RWPE2 (cell line): ENCODE measurements around the gene GAP43.

Experiments
- ATAC-seq: fragments of 200-7000 bp; cut with Tn5 transposase; 3 replicates; pipeline ENCODE4 v1.9.1; 2021; ENCODE audit warnings: low read depth
- DNase-seq: peaks from one replicate; pipeline ENCODE4 v3.0.0-alpha.2; 2020; ENCODE audit warnings: low spot score
- H3K27ac ChIP-seq: fragments of 450-650 bp; 2 replicates; pipeline ENCODE4 v1.5.1; 2017; ENCODE audit warnings: mild to moderate bottlenecking; ENCODE audit not compliant: poor library complexity, severe bottlenecking
- H3K27me3 ChIP-seq: fragments of 250-450 bp; sonication (Bioruptor Pico); 2 replicates; pipeline ENCODE4 v1.5.1; 2021; ENCODE audit warnings: mild to moderate bottlenecking, moderate library complexity; ENCODE audit not compliant: insufficient read depth, poor library complexity, severe bottlenecking
- H3K36me3 ChIP-seq: fragments of 250-450 bp; sonication (Bioruptor Pico); 2 replicates; pipeline ENCODE4 v1.5.1; 2020; ENCODE audit warnings: low read depth, mild to moderate bottlenecking, moderate library complexity
- H3K4me1 ChIP-seq: fragments of 250-450 bp; sonication (Bioruptor Pico); 2 replicates; pipeline ENCODE4 v1.5.1; 2021; ENCODE audit warnings: mild to moderate bottlenecking, moderate library complexity; ENCODE audit not compliant: insufficient read depth, poor library complexity, severe bottlenecking
- H3K4me3 ChIP-seq: fragments of 250-450 bp; sonication (Bioruptor Pico); 2 replicates; pipeline ENCODE4 v1.5.1; 2021; ENCODE audit warnings: mild to moderate bottlenecking, moderate library complexity; ENCODE audit not compliant: severe bottlenecking
- H3K9me3 ChIP-seq: fragments of 250-450 bp; sonication (Bioruptor Pico); 2 replicates; pipeline ENCODE4 v1.5.1; 2021; ENCODE audit warnings: mild to moderate bottlenecking, moderate library complexity; ENCODE audit not compliant: severe bottlenecking
- TF ChIP-seq, protein P1 (sequence below): fragments of 450-650 bp; IDR thresholded peaks from one replicate; pipeline ENCODE4 v1.5.1; 2017; ENCODE audit warnings: mild to moderate bottlenecking, moderate library complexity; ENCODE audit not compliant: poor library complexity, severe bottlenecking

The GAP43 gene, protein sequence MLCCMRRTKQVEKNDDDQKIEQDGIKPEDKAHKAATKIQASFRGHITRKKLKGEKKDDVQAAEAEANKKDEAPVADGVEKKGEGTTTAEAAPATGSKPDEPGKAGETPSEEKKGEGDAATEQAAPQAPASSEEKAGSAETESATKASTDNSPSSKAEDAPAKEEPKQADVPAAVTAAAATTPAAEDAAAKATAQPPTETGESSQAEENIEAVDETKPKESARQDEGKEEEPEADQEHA

DNA sequence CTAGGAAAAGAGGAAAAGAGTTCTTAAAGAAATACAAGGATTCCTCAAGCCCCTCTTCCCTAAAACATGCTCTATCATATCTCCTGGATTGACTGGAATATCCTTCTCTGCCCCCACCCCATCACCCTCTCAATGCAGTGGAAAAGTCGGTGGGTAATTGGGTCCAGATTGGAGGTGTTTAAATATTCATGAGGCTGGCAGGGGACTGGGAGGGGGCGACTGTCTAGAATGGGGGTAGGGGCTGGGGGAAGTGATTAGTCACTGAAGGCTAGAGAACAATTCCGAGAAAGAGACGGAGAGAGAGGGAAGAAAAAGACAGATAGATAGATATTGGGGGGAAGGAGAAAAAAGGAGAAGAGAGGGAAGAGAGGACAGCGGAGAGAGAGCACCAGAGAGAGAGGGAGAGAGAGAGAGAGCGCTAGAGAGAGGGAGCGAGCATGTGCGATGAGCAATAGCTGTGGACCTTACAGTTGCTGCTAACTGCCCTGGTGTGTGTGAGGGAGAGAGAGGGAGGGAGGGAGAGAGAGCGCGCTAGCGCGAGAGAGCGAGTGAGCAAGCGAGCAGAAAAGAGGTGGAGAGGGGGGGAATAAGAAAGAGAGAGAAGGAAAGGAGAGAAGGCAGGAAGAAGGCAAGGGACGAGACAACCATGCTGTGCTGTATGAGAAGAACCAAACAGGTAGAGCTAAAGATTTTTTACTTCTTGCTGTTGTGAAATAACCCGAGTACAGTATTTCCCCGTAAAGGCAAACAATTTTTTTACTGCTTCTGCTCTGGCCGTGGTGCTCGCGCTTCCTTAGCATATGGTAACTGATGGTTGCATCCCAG lies at the start of gene GAP43:
TSS of gene GAP43 (plus strand) at position 467 of the 825 bp plus-strand sequence. CDS start at position 647, 180 bp downstream.
- no peaks in the 10 kb centered on the region for H3K9me3 ChIP-seq
- no peak within 1 kb of the TSS for H3K27ac ChIP-seq
- no peak within 1 kb of the TSS for H3K4me3 ChIP-seq
- DNase-seq, result no peak
- H3K4me1 ChIP-seq, result no peaks in the 10 kb centered on the region
- peak; percentile 73 for ATAC-seq
- H3K27me3 ChIP-seq, result peaks cover 43% of the 10 kb centered on the region
- no peaks in the 10 kb centered on the region for H3K36me3 ChIP-seq
- TF ChIP-seq, protein P1, sequence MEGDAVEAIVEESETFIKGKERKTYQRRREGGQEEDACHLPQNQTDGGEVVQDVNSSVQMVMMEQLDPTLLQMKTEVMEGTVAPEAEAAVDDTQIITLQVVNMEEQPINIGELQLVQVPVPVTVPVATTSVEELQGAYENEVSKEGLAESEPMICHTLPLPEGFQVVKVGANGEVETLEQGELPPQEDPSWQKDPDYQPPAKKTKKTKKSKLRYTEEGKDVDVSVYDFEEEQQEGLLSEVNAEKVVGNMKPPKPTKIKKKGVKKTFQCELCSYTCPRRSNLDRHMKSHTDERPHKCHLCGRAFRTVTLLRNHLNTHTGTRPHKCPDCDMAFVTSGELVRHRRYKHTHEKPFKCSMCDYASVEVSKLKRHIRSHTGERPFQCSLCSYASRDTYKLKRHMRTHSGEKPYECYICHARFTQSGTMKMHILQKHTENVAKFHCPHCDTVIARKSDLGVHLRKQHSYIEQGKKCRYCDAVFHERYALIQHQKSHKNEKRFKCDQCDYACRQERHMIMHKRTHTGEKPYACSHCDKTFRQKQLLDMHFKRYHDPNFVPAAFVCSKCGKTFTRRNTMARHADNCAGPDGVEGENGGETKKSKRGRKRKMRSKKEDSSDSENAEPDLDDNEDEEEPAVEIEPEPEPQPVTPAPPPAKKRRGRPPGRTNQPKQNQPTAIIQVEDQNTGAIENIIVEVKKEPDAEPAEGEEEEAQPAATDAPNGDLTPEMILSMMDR, result no peak

DNA sequence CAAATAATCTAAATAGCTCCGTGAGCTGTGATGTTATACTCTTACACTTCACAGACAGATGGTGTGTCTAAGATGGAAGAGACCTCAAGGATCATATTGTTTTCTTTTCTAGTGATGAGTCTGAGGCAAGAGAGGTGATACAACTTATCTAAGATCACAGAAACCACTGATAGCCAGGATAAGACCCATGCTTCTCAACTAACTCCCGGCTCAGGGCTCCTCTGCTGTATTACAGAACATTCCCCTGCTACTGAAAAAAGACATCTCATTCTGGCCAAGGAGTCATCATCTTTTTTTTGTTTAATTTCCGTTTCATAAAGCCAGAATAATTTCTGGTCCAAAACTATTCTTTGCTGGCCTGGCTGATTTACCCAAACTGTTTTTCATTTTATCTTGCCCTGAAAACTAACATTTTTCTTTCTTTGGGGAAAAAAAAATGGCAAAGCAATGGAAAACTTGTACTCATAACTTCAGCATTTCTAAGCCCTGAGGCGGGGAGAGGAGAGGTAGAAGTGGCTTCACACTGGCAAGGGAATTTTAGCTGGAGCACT lies 46.9 kb upstream of the GAP43 start:
- no peak overlapping the region for H3K27ac ChIP-seq
- no peaks in the 10 kb centered on the region for H3K4me1 ChIP-seq
- H3K4me3 ChIP-seq, result no peak overlapping the region
- no peaks in the 10 kb centered on the region for H3K27me3 ChIP-seq
- no peaks in the 10 kb centered on the region for H3K9me3 ChIP-seq
- ATAC-seq, result no peak
- no peak for DNase-seq
- TF ChIP-seq, protein P1, result no peak
- H3K36me3 ChIP-seq, result no peaks in the 10 kb centered on the region

DNA sequence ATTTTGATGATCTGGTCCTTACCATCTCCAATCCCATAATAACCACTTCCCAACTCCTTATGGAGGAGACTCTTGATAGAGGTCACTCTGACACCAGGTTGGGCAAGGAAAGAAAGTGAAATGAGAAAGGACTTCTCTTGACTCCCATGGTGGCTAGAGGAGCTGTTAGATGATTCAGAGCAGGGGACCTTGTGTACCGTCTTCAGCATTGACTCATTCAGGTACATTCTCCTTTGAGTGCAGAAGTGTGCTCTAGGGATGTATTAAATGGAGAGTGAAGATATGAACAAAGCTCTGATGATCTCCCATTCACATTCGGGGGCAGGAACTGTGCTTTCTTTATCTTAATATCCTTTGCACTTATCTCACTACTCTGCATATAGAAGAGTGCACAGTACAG lies 46.3 kb upstream of the GAP43 start:
- H3K27me3 ChIP-seq, result no peaks in the 10 kb centered on the region
- no peak overlapping the region for H3K27ac ChIP-seq
- no peaks in the 10 kb centered on the region for H3K4me1 ChIP-seq
- H3K36me3 ChIP-seq, result no peaks in the 10 kb centered on the region
- ATAC-seq (no peak), DNase-seq (no peak)
- H3K4me3 ChIP-seq, result no peak overlapping the region
- no peaks in the 10 kb centered on the region for H3K9me3 ChIP-seq
- TF ChIP-seq, protein P1, result no peak

DNA sequence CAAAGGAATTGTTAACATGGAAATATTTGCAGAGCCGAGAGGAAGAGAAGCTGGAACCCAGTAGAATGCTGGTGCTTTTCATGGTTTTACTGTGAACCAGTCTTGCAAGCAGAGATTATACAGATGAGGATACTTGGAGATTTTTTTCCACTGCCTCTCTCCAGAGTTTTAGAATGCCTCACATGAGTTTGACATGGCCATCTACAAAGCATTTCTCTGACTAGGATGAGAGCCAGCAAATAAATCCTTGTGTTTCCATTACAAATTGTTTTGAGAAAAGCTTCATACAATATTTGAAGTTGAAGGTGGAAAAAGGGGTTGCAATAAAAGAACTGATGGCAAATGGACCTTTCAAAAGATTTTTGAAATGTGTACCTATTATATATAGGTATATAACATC lies 45.0 kb upstream of the GAP43 start:
- TF ChIP-seq, protein P1, result no peak
- Histone ChIP-seq H3K36me3 (no peaks in the 10 kb centered on the region), H3K27me3 (no peaks in the 10 kb centered on the region), H3K27ac (no peak overlapping the region), H3K9me3 (no peaks in the 10 kb centered on the region), H3K4me1 (no peaks in the 10 kb centered on the region), H3K4me3 (no peak overlapping the region)
- no peak for ATAC-seq
- no peak for DNase-seq
